ENCODE measurements around the gene ARHGAP26.

ARHGAP26 gene

GRCh38 chr5:143004361-143005145, 234.4 kb downstream of the ARHGAP26 start:
- Histone ChIP-seq H3K9ac (ENCODE audit: low read depth in 1 of 2, low read length in 2 of 2) (no peak overlapping the region), H3K4me1 (ENCODE audit: control insufficient read depth in 1 of 2, insufficient read depth in 2 of 2, low read length in 2 of 2) (peaks cover 11 to 26% of the 10 kb centered on the region in 2 donors), H3K4me3 (ENCODE audit: low read depth in 1 of 2, low read length in 2 of 2) (no peak overlapping the region), H3K27me3 (ENCODE audit: control insufficient read depth in 1 of 2, insufficient read depth in 2 of 2, low read length in 2 of 2) (no peaks in the 10 kb centered on the region), H3K36me3 (ENCODE audit: control insufficient read depth in 1 of 2, insufficient read depth in 2 of 2, low read length in 2 of 2) (no peaks in the 10 kb centered on the region), H3K27ac (ENCODE audit: low read depth, low read length) (no peak overlapping the region), H3K9me3 (ENCODE audit: control insufficient read depth in 1 of 2, low read length in 2 of 2) (no peaks in the 10 kb centered on the region)

- H3K27me3 ChIP-seq (ENCODE audit: control insufficient read depth in 1 of 2, insufficient read depth in 2 of 2, low read length in 2 of 2): no peaks in the 10 kb centered on the region
- no peak overlapping the region for H3K4me3 ChIP-seq (ENCODE audit: low read depth in 1 of 2, low read length in 2 of 2)
- H3K36me3 ChIP-seq (ENCODE audit: control insufficient read depth in 1 of 2, insufficient read depth in 2 of 2, low read length in 2 of 2): no peaks in the 10 kb centered on the region
- peaks cover 11 to 26% of the 10 kb centered on the region in 2 donors for H3K4me1 ChIP-seq (ENCODE audit: control insufficient read depth in 1 of 2, insufficient read depth in 2 of 2, low read length in 2 of 2)
- H3K9ac ChIP-seq (ENCODE audit: low read depth in 1 of 2, low read length in 2 of 2): no peak overlapping the region
- H3K27ac ChIP-seq (ENCODE audit: low read depth, low read length): no peak overlapping the region
- H3K9me3 ChIP-seq (ENCODE audit: control insufficient read depth in 1 of 2, low read length in 2 of 2): no peaks in the 10 kb centered on the region
Measured at GRCh38 chr5:143006501-143006900, 236.3 kb downstream of the ARHGAP26 start.

GRCh38 chr5:143008032-143008431, 237.9 kb downstream of the ARHGAP26 start:
- peaks cover 0 to 16% of the 10 kb centered on the region in 2 donors for H3K4me1 ChIP-seq (ENCODE audit: control insufficient read depth in 1 of 2, insufficient read depth in 2 of 2, low read length in 2 of 2)
- H3K27me3 ChIP-seq (ENCODE audit: control insufficient read depth in 1 of 2, insufficient read depth in 2 of 2, low read length in 2 of 2): no peaks in the 10 kb centered on the region
- H3K4me3 ChIP-seq (ENCODE audit: low read depth in 1 of 2, low read length in 2 of 2): no peak overlapping the region
- H3K36me3 ChIP-seq (ENCODE audit: control insufficient read depth in 1 of 2, insufficient read depth in 2 of 2, low read length in 2 of 2): no peaks in the 10 kb centered on the region
- no peak overlapping the region for H3K27ac ChIP-seq (ENCODE audit: low read depth, low read length)
- no peaks in the 10 kb centered on the region for H3K9me3 ChIP-seq (ENCODE audit: control insufficient read depth in 1 of 2, low read length in 2 of 2)
- no peak overlapping the region for H3K9ac ChIP-seq (ENCODE audit: low read depth in 1 of 2, low read length in 2 of 2)

- peaks cover under 1 to 2% of the 10 kb centered on the region in 2 donors for H3K36me3 ChIP-seq (ENCODE audit: control insufficient read depth in 1 of 2, insufficient read depth in 2 of 2, low read length in 2 of 2)
- no peak overlapping the region for H3K9ac ChIP-seq (ENCODE audit: low read depth in 1 of 2, low read length in 2 of 2)
- no peak overlapping the region for H3K4me3 ChIP-seq (ENCODE audit: low read depth in 1 of 2, low read length in 2 of 2)
- no peaks in the 10 kb centered on the region for H3K27me3 ChIP-seq (ENCODE audit: control insufficient read depth in 1 of 2, insufficient read depth in 2 of 2, low read length in 2 of 2)
- peaks cover 0 to 10% of the 10 kb centered on the region in 2 donors for H3K4me1 ChIP-seq (ENCODE audit: control insufficient read depth in 1 of 2, insufficient read depth in 2 of 2, low read length in 2 of 2)
- H3K27ac ChIP-seq (ENCODE audit: low read depth, low read length): no peak overlapping the region
- H3K9me3 ChIP-seq (ENCODE audit: control insufficient read depth in 1 of 2, low read length in 2 of 2): no peaks in the 10 kb centered on the region
Measured at GRCh38 chr5:143008809-143009521, 238.8 kb downstream of the ARHGAP26 start.

GRCh38 chr5:143010351-143010750, 240.2 kb downstream of the ARHGAP26 start:
- H3K27ac ChIP-seq (ENCODE audit: low read depth, low read length): no peak overlapping the region

GRCh38 chr5:143011585-143011984, 241.4 kb downstream of the ARHGAP26 start:
- H3K36me3 ChIP-seq (ENCODE audit: control insufficient read depth in 1 of 2, insufficient read depth in 2 of 2, low read length in 2 of 2): peaks cover 7 to 8% of the 10 kb centered on the region in 2 donors
- H3K4me3 ChIP-seq (ENCODE audit: low read depth in 1 of 2, low read length in 2 of 2): no peak overlapping the region
- H3K27ac ChIP-seq (ENCODE audit: low read depth, low read length): no peak overlapping the region
- no peak overlapping the region for H3K9ac ChIP-seq (ENCODE audit: low read depth in 1 of 2, low read length in 2 of 2)
- H3K27me3 ChIP-seq (ENCODE audit: control insufficient read depth in 1 of 2, insufficient read depth in 2 of 2, low read length in 2 of 2): no peaks in the 10 kb centered on the region
- peaks cover 0 to 10% of the 10 kb centered on the region in 2 donors for H3K4me1 ChIP-seq (ENCODE audit: control insufficient read depth in 1 of 2, insufficient read depth in 2 of 2, low read length in 2 of 2)
- no peaks in the 10 kb centered on the region for H3K9me3 ChIP-seq (ENCODE audit: control insufficient read depth in 1 of 2, low read length in 2 of 2)

More at GRCh38 chr5:143010351-143010750, 240.2 kb downstream of the ARHGAP26 start:
- peaks cover 0 to 10% of the 10 kb centered on the region in 2 donors for H3K4me1 ChIP-seq (ENCODE audit: control insufficient read depth in 1 of 2, insufficient read depth in 2 of 2, low read length in 2 of 2)
- peaks cover 7 to 8% of the 10 kb centered on the region in 2 donors for H3K36me3 ChIP-seq (ENCODE audit: control insufficient read depth in 1 of 2, insufficient read depth in 2 of 2, low read length in 2 of 2)
- no peak overlapping the region for H3K9ac ChIP-seq (ENCODE audit: low read depth in 1 of 2, low read length in 2 of 2)
- no peaks in the 10 kb centered on the region for H3K27me3 ChIP-seq (ENCODE audit: control insufficient read depth in 1 of 2, insufficient read depth in 2 of 2, low read length in 2 of 2)
- no peak overlapping the region for H3K4me3 ChIP-seq (ENCODE audit: low read depth in 1 of 2, low read length in 2 of 2)
- H3K9me3 ChIP-seq (ENCODE audit: control insufficient read depth in 1 of 2, low read length in 2 of 2): no peaks in the 10 kb centered on the region

GRCh38 chr5:143013176-143013891, 243.2 kb downstream of the ARHGAP26 start:
- no peaks in the 10 kb centered on the region for H3K9me3 ChIP-seq (ENCODE audit: control insufficient read depth in 1 of 2, low read length in 2 of 2)
- no peak overlapping the region for H3K9ac ChIP-seq (ENCODE audit: low read depth in 1 of 2, low read length in 2 of 2)
- no peak overlapping the region for H3K27ac ChIP-seq (ENCODE audit: low read depth, low read length)

GRCh38 chr5:143014017-143014651, 244.0 kb downstream of the ARHGAP26 start:
- peaks cover 0 to 3% of the 10 kb centered on the region in 2 donors for H3K4me1 ChIP-seq (ENCODE audit: control insufficient read depth in 1 of 2, insufficient read depth in 2 of 2, low read length in 2 of 2)
- peaks cover 7 to 14% of the 10 kb centered on the region in 2 donors for H3K36me3 ChIP-seq (ENCODE audit: control insufficient read depth in 1 of 2, insufficient read depth in 2 of 2, low read length in 2 of 2)
- no peaks in the 10 kb centered on the region for H3K9me3 ChIP-seq (ENCODE audit: control insufficient read depth in 1 of 2, low read length in 2 of 2)
- H3K4me3 ChIP-seq (ENCODE audit: low read depth in 1 of 2, low read length in 2 of 2): no peak overlapping the region
- H3K9ac ChIP-seq (ENCODE audit: low read depth in 1 of 2, low read length in 2 of 2): no peak overlapping the region
- no peaks in the 10 kb centered on the region for H3K27me3 ChIP-seq (ENCODE audit: control insufficient read depth in 1 of 2, insufficient read depth in 2 of 2, low read length in 2 of 2)
- H3K27ac ChIP-seq (ENCODE audit: low read depth, low read length): no peak overlapping the region

More at GRCh38 chr5:143013176-143013891, 243.2 kb downstream of the ARHGAP26 start:
- peaks cover 7 to 14% of the 10 kb centered on the region in 2 donors for H3K36me3 ChIP-seq (ENCODE audit: control insufficient read depth in 1 of 2, insufficient read depth in 2 of 2, low read length in 2 of 2)
- no peaks in the 10 kb centered on the region for H3K27me3 ChIP-seq (ENCODE audit: control insufficient read depth in 1 of 2, insufficient read depth in 2 of 2, low read length in 2 of 2)
- peaks cover 0 to 8% of the 10 kb centered on the region in 2 donors for H3K4me1 ChIP-seq (ENCODE audit: control insufficient read depth in 1 of 2, insufficient read depth in 2 of 2, low read length in 2 of 2)
- H3K4me3 ChIP-seq (ENCODE audit: low read depth in 1 of 2, low read length in 2 of 2): no peak overlapping the region

- Histone ChIP-seq H3K4me3 (ENCODE audit: low read depth in 1 of 2, low read length in 2 of 2) (no peak overlapping the region), H3K27ac (ENCODE audit: low read depth, low read length) (no peak overlapping the region), H3K27me3 (ENCODE audit: control insufficient read depth in 1 of 2, insufficient read depth in 2 of 2, low read length in 2 of 2) (no peaks in the 10 kb centered on the region), H3K9me3 (ENCODE audit: control insufficient read depth in 1 of 2, low read length in 2 of 2) (no peaks in the 10 kb centered on the region), H3K36me3 (ENCODE audit: control insufficient read depth in 1 of 2, insufficient read depth in 2 of 2, low read length in 2 of 2) (peaks cover 7 to 14% of the 10 kb centered on the region in 2 donors), H3K4me1 (ENCODE audit: control insufficient read depth in 1 of 2, insufficient read depth in 2 of 2, low read length in 2 of 2) (peaks cover 0 to 7% of the 10 kb centered on the region in 2 donors), H3K9ac (ENCODE audit: low read depth in 1 of 2, low read length in 2 of 2) (no peak overlapping the region)
Measured at GRCh38 chr5:143016777-143017516, 246.8 kb downstream of the ARHGAP26 start.

Measured in duodenal mucosa (tissue), 2 donors.